Kidney epithelial cell (primary cell): ENCODE results near the gene KLF7. TPM values are rescaled to one million over a fixed set of nuclear protein-coding genes. Genes with fewer than 3 reads are reported as not detected.

Experiments used
- DNase-seq: peaks from one replicate; pipeline ENCODE4 v3.0.0-alpha.2; 2010; ENCODE audit warnings: low read depth
- H3K27me3 ChIP-seq: 2 replicates; pipeline ENCODE4 v1.6.0; 2011; ENCODE audit warnings: low read length; ENCODE audit not compliant: control insufficient read depth, insufficient read depth
- H3K36me3 ChIP-seq: 2 replicates; pipeline ENCODE4 v1.5.1; 2011; ENCODE audit warnings: low read length; ENCODE audit not compliant: control insufficient read depth, insufficient read depth
- H3K4me3 ChIP-seq: 2 replicates; pipeline ENCODE4 v1.5.1; 2011; ENCODE audit warnings: low read depth, mild to moderate bottlenecking, control low read depth, low read length
- total RNA-seq: library from RNA; depleted of rRNA; stranded (reverse); fragments of >200 nt; gene quantifications from 2 replicates; pipeline ENCODE4 v1.2.3, GENCODE V29; 2015
- TF ChIP-seq, protein P1 (sequence below): IDR thresholded peaks from 2 replicates; pipeline ENCODE4 v1.5.1; 2011; ENCODE audit warnings: mild to moderate bottlenecking, moderate library complexity, low read length, control low read depth, inconsistent platforms; ENCODE audit not compliant: insufficient read depth, poor library complexity, severe bottlenecking

Gene KLF7
- total RNA-seq, 1 donor from 2014 or later, result 58.7 TPM

DNA sequence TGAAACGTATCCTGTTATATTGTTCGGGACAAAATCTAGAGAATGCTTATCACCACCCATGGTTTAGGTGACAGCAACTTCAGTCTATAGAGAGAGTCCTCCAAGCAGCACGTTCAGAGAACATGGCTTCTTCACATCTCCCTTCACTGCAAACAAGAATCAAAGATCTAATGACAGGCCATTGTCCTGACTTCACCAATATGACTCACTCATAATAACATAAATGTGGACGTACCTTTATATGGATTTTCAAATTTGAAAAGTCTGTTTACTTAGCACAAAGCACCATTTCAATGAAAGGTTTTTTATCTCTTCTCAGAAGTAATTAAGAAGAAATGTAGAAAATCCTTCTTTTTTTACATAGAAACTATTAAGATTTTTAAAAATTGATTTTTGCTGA, 46.7 kb downstream of the KLF7 start:
- Histone ChIP-seq H3K36me3 (peaks cover 2% of the 10 kb centered on the region), H3K27me3 (no peaks in the 10 kb centered on the region), H3K4me3 (no peak overlapping the region)
- TF ChIP-seq, protein P1, sequence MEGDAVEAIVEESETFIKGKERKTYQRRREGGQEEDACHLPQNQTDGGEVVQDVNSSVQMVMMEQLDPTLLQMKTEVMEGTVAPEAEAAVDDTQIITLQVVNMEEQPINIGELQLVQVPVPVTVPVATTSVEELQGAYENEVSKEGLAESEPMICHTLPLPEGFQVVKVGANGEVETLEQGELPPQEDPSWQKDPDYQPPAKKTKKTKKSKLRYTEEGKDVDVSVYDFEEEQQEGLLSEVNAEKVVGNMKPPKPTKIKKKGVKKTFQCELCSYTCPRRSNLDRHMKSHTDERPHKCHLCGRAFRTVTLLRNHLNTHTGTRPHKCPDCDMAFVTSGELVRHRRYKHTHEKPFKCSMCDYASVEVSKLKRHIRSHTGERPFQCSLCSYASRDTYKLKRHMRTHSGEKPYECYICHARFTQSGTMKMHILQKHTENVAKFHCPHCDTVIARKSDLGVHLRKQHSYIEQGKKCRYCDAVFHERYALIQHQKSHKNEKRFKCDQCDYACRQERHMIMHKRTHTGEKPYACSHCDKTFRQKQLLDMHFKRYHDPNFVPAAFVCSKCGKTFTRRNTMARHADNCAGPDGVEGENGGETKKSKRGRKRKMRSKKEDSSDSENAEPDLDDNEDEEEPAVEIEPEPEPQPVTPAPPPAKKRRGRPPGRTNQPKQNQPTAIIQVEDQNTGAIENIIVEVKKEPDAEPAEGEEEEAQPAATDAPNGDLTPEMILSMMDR, result no peak
- no peak for DNase-seq

DNA sequence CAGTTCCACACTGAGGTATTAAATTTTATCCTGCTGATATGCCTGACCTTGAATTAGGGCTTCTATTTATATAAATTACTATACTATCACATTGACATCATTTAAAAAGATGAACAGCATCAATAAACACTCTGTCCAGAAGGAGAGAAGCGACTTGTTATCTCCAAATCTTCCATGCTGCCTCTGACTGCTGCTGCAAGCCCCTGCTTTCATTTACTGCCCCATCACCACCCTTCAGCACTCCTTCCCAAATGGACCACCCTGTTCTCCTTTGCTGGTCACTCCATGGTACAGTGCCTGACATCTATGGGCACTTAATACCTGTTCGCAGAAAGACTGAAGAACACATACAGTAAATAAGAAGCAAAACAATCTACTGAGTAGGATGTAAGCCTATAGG, 48.1 kb downstream of the KLF7 start:
- TF ChIP-seq, protein P1, result no peak
- no peaks in the 10 kb centered on the region for H3K36me3 ChIP-seq

GRCh38 chr2:207115715-207116364, 49.9 kb downstream of the KLF7 start:
- no peak for DNase-seq
- no peaks in the 10 kb centered on the region for H3K36me3 ChIP-seq
- no peaks in the 10 kb centered on the region for H3K27me3 ChIP-seq
- TF ChIP-seq, protein P1, result peak; percentile 17
- H3K4me3 ChIP-seq, result no peak overlapping the region

More for the DNA sequence above, 48.1 kb downstream of the KLF7 start:
- H3K4me3 ChIP-seq, result no peak overlapping the region
- no peaks in the 10 kb centered on the region for H3K27me3 ChIP-seq
- no peak for DNase-seq

- DNase-seq, result no peak
- Histone ChIP-seq H3K4me3 (no peak overlapping the region), H3K36me3 (no peaks in the 10 kb centered on the region), H3K27me3 (no peaks in the 10 kb centered on the region)
- TF ChIP-seq, protein P1, result no peak
Measured at GRCh38 chr2:207113414-207113813, 52.3 kb downstream of the KLF7 start.

- Histone ChIP-seq H3K4me3 (no peak overlapping the region), H3K36me3 (no peaks in the 10 kb centered on the region), H3K27me3 (no peaks in the 10 kb centered on the region)
- DNase-seq, result no peak
- TF ChIP-seq, protein P1, result no peak
Measured at GRCh38 chr2:207112785-207113184, 53.0 kb downstream of the KLF7 start.

DNA sequence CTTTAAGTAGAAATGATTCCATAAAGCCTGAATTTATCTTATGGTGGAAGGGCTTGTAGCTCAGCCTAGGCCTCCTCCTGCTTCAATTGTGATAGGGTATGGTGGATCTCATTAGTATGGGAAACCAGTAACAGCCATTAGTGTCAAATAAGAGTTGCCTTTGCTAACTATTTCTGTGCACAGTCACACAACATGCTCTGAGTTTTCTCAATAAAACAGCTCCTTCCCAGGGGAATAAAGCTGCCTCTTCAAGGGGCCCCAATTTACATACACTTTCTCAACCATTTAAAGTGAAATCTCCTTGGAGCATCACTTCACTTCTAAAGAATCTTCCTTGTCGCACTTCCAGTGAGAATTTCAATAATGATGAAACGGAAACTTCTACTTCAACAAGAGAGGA, 53.4 kb downstream of the KLF7 start:
- TF ChIP-seq, protein P1, result no peak
- DNase-seq, result no peak
- no peaks in the 10 kb centered on the region for H3K36me3 ChIP-seq

More for the DNA sequence above, 53.4 kb downstream of the KLF7 start:
- Histone ChIP-seq H3K27me3 (no peaks in the 10 kb centered on the region), H3K4me3 (no peak overlapping the region)
